Stimulated activated CD4-positive, alpha-beta T cell treated with anti-CD3 and anti-CD28 coated beads, Interleukin-12 subunit alpha, Interleukin-12 subunit beta, amount 100 ng/mL, for 24 hours (primary cell): ENCODE data around the gene CDKN1C.
"Not testable (repeated sequence)": the region's sequence is repeated elsewhere in the genome, so short reads cannot be mapped to it uniquely, and the experiment has no call there.

ENCODE experiments used
- DNase-seq, 2 experiments: peaks; one replicate each; pipeline ENCODE4 v3.0.0-alpha.2; 2020; ENCODE audit warnings: low read depth in 2 of 2

CDKN1C gene

DNA sequence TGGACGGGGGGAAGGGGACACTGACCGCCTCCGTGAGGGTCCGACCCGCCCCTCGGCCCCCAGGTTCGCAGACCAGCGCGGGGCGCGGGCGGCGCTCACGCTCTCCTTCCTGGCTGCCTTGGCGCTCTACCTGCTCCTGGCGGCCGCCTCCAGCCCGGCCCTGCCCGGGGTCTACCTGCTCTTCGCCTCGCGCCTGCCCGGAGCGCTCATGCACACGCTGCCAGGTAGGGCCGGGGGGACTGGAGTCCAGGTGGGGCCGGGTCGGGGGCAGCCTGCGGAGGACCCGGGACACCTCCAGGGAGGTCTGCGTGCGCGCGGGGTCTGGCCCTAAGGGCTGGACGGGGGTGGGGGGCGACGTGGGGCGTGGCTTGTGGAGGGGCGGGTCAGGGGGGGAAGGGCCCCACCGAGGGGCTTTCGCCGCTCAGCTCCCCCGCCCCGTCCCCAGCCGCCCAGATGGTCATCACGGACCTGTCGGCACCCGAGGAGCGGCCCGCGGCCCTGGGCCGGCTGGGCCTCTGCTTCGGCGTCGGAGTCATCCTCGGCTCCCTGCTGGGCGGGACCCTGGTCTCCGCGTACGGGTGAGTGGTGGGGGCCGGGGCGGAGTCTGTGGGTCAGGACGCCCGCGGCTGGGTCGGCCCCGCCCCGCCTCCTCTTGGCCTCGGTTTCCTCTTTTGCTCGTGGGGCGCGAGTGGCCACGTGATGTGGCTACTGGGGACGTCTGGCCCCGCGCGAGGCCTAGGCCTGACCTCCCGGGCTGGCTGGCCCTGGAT lies 23.7 kb upstream of the CDKN1C start:
- no peak for DNase-seq

DNA sequence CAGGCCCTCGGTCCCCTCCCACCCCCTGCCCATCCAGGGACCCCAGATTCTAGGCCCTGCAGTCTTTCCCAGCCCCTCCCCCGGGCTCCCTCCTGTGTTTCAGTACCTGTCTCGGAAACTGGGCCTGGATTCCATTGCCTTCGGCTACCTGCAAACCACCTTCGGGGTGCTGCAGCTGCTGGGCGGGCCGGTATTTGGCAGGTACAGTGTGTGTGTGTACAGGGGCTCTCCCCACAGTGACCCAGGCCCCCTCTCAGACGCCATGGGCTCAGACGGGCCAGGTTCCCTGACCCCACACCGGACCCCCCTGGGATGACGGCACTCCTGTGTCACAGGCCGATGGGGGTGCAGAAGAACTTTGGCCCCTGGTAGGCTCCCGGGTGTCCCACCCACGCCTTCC lies 22.6 kb upstream of the CDKN1C start:
- DNase-seq: no peak

DNA sequence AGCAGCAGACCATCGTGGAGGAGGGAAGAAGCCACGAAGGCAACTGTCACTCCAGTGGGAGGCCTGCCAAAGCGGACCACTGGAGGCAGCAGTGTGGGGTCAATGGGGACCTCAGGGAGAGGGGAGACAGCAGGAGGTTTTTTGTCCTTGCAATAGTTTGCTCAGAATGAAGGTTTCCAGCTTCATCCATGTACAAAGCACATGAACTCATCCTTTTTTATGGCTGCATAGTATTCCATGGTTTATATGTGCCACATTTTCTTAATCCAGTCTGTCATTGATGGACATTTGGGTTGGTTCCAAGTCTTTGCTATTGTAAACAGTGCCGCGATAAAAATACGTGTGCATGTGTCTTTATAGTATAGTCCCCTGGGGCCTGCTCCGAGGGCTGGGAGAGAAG lies 19.7 kb upstream of the CDKN1C start:
- not testable (repeated sequence) for DNase-seq

DNA sequence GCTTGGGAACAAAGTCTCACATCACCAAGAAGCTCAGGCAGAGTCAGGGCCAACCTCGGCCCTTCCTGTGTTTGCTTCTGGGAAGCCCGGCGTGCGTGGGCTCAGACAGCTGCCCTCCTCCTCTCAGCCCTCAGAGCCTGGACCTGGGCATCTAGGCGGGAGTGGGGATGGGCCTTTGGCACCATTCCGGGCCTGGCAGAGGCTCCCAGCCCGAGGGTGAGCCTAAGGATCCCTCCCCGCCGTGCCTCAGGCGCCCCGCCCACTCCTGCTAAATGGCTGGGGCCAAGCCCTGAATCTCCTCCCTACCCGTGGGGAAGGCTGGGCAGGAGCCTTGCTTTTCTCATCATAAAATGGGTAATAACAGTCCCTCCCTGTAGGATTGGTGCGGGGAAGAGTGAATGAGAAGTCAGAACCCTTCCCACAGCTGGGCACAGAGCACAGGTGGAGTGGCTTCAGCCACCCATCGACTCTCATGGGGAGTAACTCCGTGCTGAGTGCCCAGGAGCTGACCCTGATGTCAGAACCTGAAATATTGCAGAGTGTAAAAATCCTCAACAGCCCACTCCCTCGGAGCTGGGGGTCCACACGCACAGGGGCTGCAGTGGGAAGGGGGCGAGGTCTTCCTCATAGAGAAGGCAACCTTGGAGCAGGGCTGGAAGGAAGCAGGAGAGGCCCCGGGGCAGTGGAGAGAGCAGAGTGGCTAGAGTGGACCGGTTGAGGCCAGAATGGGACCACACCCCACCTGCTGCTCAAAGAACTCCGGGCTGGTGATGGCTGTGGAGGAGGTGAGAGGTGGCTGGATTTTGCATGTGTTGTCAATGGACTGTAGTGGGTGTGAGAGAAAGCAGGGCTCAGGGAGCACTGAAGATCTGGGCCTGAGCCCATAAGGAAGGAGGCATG lies 18.8 kb upstream of the CDKN1C start:
- DNase-seq: no peak

DNA sequence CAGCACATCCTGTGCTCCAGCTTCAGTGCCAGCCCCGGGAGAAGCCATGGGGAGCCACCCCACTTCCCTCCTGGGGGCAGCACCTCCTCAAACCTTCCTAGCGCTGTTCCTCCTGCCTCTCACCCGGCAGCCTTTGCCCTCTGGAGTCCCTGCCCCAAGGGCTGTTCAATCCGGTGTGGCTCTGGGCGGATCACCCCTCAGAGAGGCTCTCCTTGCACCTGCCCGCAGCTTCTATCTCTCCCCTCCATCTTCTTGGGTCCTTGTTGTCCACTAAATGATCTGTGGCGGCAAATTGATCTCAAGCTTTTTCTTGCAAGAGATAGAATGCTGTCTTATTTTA lies 18.1 kb upstream of the CDKN1C start:
- no peak for DNase-seq

DNA sequence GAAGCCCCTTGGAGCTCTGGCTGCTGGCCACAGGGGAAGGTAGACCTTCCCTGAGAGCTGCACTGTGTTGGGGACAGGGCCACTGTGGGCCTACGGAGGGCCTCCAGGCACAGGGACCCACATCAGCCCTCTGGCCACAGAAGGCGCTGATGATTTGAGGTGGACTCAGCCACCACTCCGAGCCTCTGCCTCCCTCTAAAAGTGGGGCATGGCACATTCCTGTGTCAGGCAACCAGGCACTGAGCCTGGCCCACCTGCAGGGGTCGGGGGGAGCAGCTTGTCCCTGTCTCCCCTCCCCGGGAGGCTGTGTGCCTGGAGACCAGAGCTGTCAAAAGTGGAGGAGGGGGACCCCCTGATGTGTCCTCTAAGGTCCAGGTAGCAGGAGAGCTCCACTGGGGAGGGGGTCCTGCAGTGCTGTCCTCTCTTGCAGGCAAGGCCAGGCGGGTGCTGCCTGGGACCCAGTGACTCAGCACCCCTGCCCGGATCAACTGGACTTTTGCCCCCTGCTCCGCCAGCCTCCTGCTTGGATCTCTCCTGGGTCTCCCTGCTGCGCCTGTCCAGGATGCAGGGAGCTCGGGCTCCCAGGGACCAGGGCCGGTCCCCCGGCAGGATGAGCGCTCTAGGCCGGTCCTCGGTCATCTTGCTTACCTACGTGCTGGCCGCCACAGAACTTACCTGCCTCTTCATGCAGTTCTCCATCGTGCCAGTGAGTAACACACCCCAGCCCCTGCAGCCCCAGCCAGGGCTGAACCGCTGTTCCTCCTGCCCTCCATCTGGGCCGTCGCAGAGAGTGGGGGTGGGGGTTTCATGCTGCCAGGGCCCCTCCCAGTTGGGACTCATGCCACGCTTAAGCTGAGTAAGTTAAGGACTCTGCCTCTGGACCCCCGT lies 17.5 kb upstream of the CDKN1C start:
- no peak for DNase-seq

DNA sequence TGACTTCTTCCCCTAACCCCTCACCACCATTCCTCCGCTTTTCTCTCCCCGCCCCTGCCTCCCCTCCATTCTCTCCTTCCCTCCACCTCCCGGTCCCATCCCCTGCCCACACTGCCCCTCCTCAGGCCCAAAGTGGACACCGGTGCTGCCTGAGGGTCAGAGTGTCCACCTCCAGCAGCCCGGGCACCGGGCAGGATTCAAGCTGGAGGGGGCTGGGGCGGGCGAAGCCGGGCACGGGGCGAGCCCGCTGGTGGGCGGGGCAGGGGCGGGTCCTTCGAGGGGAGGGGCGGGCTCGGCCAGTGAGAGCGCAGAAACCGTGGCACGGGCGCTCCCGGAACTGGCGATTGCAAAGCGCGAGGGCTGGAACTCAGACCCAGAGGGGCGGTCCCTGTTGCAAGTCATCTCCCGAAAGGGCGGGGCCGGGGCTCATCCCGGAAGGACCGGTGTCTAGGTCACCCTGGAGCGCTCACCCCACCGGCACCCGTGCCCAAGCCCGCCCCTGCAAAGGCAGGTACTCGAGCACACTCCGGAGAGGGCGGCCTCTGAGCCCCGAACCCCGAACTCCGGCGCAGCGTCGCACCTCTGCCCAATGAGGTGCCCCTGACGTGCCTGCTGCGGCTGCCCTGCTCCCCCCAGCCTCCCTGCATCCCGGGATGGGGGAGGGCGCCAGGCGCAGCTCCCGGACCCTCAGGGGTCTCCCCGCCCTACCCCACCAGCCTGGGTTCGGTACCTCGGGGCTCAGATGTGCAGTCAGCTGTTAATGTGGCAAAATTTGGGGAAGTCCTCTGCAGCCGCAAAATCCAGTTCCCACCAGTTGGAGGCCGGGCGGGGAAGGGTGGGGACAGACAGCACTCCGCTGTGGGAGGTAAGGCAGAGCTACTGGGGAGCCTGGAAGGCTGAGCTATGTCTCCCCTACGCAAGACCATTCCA lies 16.5 kb upstream of the CDKN1C start:
- DNase-seq: peak; percentile 82 to 96

DNA sequence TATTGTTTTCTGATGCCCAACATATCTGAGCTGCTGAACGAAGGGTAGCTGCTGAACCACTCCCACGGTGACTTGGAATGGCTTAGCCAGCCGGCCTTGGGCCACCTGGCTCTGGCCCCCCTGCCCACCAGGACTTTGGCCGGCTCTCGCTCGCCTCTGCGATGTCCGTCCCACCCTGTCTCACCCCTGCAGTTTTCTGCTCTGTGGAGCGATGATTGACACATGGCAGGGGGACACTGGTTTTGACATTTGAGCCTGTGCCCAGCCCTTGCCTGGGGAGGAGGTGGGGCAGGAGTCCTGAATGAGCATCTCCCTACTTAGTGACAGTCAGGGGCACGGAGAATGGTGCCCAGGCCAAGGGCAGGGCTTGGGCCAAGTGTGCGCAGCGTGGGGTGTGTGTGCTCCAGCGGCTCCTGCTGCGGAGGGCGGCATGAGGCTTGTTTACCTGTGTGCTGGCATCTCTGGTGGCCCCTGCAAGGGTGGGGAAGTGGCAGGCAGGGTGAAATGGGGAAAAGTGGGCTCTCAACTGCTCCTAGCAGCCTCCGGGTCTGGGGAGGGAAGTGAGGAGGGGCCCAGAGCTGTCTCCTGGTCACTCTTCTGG lies 15.7 kb upstream of the CDKN1C start:
- no peak for DNase-seq

DNA sequence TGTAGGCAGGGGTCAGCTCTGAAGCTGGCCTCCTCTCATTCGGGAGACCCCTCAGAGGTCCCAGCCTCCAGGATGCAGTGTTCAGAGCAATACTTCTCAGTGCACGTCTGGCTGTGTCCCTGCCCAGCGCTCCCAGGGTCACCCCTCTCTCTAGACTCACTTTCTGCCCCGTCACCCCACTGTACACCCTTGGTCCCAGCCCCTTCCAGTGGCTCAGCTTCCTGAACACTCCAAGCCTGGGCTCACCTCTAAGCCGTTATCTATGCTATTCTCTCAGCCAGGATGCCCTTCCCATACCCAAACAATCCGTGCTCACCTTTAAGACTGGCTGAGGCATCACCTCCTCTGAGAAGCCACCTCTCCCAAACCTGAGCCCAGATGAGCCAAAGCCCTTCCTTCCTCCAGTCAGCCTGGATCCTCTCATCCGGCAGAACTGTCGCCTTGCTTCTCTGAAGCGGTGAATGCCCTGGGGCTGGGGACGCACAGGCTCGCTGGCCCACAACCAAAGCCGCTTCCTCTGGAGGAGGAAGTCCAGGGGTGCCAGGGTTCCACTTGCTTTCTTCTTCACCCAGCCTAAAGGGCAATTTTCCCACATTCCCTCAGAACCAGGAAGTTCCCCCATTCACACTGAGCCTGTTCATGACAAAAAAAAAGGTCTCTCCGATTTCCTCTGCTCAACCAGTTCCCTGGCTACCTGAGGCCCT lies 13.7 kb upstream of the CDKN1C start:
- DNase-seq: no peak

DNA sequence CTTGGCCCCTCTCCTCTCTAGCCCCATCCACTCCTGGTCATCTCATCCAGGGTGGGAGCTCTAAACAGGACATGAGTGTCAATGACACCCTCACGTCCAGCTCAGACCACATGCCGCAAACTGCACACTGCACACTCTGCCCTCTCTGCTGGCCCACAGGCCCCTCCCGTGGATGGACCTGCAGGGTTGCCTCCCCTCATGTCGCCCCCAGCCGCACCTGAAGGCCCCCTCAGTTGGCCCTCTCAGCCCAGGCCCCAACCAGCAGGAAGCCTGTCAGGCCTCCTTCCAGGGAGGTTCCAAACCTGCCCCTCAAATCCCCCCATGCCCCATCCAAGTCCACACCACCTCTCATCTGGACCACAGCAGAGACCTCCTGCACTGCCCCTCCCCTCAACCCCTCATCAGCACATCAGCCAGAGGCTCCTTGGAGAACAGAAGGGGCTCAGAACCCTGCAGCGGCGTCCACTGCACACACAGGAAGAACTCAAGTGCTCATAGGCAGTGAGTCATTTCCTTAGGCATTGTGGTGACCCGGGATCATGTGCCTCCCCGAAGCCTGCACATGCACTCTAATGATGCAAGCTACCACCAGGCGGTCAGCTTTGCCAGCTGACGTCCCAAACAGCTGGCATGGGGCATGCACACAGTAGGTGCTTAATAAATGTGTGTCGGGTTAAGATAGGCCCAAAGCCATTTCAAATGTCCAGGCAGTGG lies 12.9 kb upstream of the CDKN1C start:
- DNase-seq: peak in 1 of 2 experiments; percentile 27

DNA sequence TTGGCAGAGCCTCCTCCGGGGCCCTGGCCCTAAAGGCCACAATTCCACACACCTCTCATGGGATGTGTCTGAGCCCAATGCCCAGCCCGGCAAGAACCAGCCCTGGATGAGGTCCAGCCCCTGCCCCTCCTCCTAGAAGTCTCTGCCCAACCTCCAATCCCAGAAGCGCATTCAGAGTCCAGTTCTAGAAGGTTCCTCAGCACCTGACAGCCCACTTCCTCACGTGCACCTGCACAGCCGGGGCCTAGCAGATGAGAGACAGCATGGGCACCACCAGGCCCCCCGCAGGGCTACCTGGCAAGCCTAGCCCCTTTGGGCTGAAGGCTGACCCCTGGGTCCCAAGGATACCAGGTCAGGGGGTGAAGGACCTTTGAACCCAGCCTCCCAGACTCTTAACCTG lies 11.5 kb upstream of the CDKN1C start:
- no peak for DNase-seq

DNA sequence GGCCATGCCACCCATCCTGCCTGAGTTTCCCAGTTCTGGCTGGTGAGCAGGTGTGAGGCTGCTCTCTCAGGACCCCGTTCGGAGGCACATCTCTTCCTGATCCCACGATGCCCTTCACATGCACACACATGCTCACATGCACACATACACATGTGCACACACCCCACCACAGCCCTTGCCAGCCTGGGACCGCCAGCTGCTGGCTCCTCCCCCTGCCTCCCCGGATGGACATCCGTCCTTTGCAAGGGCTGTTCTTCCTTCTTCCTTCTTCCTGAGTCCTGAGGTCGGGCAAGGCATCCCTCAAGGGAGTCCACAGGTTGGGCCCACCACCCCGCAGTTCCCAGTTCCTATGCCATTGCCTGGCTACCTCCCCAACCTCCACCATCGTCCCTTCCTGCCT lies 10.5 kb upstream of the CDKN1C start:
- no peak for DNase-seq

DNA sequence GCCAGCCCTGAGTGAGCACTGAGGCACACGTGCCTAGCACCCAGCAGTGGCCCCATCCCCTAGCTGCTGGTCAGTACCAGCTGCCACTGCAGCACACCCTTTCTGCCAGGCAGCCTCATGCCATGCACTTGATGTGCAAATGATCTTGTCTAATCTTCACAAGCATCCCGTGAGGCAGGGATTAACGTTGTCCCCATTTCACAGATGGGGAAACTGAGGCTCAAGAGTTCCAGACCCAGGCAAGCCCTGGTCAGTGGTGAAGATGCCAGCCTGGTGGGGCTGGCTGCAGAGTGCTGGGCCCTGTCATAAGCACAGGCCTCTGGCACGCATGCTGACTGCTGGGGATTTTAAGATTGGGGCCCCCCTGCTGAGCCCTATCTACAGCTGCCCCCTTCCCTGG lies 8.4 kb upstream of the CDKN1C start:
- DNase-seq: no peak

DNA sequence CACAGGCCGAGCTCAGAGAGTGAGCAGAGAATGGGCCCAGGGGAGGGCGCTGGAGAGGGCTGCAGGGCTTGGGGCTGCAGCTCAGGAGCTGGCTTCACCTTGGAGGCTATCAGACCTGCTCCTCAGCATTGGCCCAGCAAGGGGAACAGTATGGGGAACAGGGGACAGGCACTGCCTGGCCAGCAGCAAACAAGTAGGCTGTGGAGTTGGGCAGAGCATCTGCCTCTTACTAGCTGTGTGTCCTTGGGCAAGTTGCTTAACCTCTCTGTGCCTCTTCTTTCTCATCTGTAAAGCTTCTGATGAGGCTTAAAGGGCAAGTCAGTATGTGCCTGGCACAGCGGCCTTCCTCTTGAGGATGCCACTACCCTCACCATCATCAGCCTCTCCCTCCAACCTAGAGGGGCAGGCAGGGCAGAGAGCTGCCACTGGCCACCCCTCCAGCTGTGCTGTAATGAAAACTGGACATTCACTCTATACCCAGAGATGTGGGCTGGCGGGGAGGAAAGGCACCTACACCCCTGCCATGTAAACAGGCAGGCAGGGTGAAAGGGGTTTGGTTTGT lies 7.5 kb upstream of the CDKN1C start:
- no peak for DNase-seq

DNA sequence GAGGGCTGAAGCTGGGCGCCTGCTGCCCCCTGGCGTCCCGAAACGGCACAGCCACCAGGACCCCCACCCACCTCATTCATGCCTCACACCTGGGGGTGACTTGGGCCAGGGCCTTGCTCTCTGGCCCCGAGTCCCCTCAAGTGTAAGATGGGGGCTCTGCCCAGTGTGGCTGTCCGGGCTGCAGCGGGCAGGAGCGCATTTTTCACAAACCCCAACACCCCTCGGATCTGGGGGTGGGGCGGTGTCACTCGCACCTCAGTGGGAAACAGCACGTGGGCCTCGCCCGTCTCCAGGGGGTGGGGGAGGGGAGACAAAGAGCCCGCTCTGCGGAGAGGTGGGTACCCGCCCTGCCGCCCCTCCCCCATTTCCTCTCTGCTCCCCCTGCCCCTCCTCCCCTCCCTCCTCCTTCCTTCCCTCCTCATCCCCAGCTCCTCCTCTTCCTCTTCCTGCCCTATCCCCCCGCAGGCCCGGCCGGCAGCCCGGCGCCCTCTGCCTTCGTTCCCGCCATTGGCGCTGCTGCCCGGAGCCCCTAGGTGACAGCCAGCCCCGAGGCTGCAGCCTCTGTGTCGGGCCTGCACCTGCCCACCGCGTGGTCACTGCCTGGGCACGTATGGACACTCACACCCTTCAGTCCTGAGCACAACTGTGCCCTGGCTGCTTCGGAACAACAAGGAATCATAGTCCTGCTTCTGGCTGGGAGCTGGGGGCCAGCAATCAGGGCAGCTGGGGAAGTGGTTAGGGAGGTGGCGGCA lies 6.8 kb upstream of the CDKN1C start:
- DNase-seq: peak; percentile 44 to 64

DNA sequence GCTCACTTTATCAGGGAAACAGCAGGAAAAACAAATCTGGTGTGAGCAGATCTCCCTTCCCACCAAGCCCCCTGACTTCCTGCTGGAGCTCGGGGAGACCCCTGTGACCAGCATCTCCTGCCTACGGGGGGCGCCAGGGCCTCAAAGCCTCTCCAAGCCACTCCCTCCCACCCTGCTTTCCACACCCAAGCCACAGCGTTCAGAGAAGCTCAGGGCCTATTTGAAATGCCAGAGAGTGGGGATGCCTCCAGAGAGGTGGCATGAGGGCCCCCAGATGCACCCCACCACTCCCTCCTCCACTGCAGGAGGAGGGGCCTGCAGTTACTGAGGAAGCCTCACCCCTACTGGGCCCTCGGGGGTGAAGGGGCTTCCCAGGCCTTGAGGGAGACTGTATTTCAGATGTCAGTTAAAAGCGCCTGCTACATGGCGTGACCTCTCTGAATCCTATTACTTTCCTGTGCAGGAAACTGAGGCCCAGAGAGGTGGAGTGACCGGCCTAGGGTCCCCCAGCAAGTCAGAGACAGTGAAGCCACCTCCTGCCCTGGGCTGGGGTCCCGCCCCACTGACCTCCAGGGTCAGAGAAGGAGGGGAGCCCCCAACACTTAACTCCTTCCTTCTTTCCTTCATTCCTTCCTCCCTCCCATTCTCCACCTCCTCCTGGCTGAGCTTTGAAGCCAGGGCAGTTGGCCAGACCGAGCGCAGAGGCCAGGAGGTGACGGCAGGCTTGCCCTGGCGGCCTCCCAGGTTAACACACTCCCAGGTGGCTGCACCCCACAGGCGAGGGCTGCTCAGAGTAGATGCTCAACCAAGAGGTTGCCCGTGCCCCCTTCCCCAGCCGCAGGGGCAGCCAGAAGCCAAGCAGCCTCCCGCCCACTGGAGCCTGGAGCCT lies 6.0 kb upstream of the CDKN1C start:
- no peak for DNase-seq
